HCT116 (cell line): ENCODE results near the gene TFDP1. TPM values are rescaled to one million over a fixed set of nuclear protein-coding genes. Genes with fewer than 3 reads are reported as not detected.

ENCODE experiments used
- ATAC-seq: fragments of 200-7000 bp; cut with Tn5 transposase; 2 replicates; pipeline ENCODE4 v1.9.1; 2020; ENCODE audit warnings: mild to moderate bottlenecking, moderate library complexity
- BruUV-seq: library from RNA; stranded (reverse); fragments of 400-500 nt; replicated peaks from 2 replicates; lab custom pipeline; 2021; lab: Mats Ljungman, UMichigan
- CTCF ChIA-PET: fragments of 300-600 bp; sonication (Branson Sonifier 250); formaldehyde crosslinking; loops from one replicate; lab custom pipeline; 2021; ENCODE audit warnings: antibody characterized with exemption; lab: Charles Lee
- POLR2A ChIA-PET: fragments of 300-600, 350-600 bp; sonication (Branson Sonifier 250); formaldehyde crosslinking; loops from one replicate; lab custom pipeline; 2021; ENCODE audit warnings: antibody characterized with exemption; lab: Charles Lee
- RAD21 ChIA-PET, 2 experiments: fragments of 300-600 bp; sonication (Branson Sonifier 250); formaldehyde crosslinking; loops; one replicate each; lab custom pipeline; 2023; ENCODE audit warnings: low total read pairs in 2 of 2; ENCODE audit not compliant: uncharacterized antibody in 2 of 2, unreplicated experiment in 2 of 2, low non-redundant PET in 1 of 2; lab: Charles Lee
- DNase-seq: peaks from one replicate; pipeline ENCODE4 v3.0.0-alpha.2; 2010; ENCODE audit warnings: low read depth, low spot score
- H2AFZ ChIP-seq: fragments of 200-600 bp; shearing (Covaris generic), sonication (generic); 2 replicates; pipeline ENCODE4 v1.6.1; 2017; ENCODE audit warnings: low read depth, mixed run types, mixed read lengths, antibody characterized with exemption, low read length; ENCODE audit not compliant: poor library complexity, severe bottlenecking
- H3K27ac ChIP-seq: 2 replicates; pipeline ENCODE4 v1.5.1; 2012; ENCODE audit warnings: low read depth, low read length
- H3K27me3 ChIP-seq: fragments of 200-600 bp; sonication (generic); 2 replicates; pipeline ENCODE4 v1.6.1; 2016; ENCODE audit warnings: mixed run types, low read length, mixed read lengths; ENCODE audit not compliant: insufficient read depth
- H3K36me3 ChIP-seq, 2 experiments: fragments of 200-500 bp in 1 of 2; fragments of 200-600 bp in 1 of 2; sonication (Bioruptor generic) in 1 of 2; sonication (generic) in 1 of 2; 2 replicates each; pipeline versions ENCODE4 v1.5.1 to v1.6.1; 2014 to 2016; ENCODE audit warnings: low read length in 2 of 2, inconsistent platforms in 1 of 2, mixed read lengths in 1 of 2, mixed run types in 1 of 2; ENCODE audit not compliant: insufficient read depth in 2 of 2, control insufficient read depth in 1 of 2
- H3K4me1 ChIP-seq, 2 experiments: fragments of 200-600 bp in 1 of 2; sonication (generic) in 1 of 2; 2 replicates each; pipeline versions ENCODE4 v1.5.1 to v1.6.1; 2012 to 2017; ENCODE audit warnings: low read length in 2 of 2, inconsistent platforms in 1 of 2, mild to moderate bottlenecking in 1 of 2, mixed read lengths in 1 of 2, mixed run types in 1 of 2, moderate library complexity in 1 of 2; ENCODE audit not compliant: insufficient read depth in 2 of 2, control insufficient read depth in 1 of 2
- H3K4me2 ChIP-seq: fragments of 200-600 bp; sonication (generic); 2 replicates; pipeline ENCODE4 v1.6.1; 2017; ENCODE audit warnings: mixed run types, low read length, mixed read lengths
- H3K4me3 ChIP-seq, 2 experiments: fragments of 200-600 bp in 1 of 2; sonication (generic) in 1 of 2; replicated peaks in 1 of 2; 2 replicates each; pipeline ENCODE4 v1.5.1; 2011 to 2016; ENCODE audit warnings: low read length in 2 of 2, control low read depth in 1 of 2, low read depth in 1 of 2, mild to moderate bottlenecking in 1 of 2, mixed read lengths in 1 of 2, mixed run types in 1 of 2
- H3K79me2 ChIP-seq: fragments of 200-600 bp; sonication (generic); 2 replicates; pipeline ENCODE4 v1.6.1; 2017; ENCODE audit warnings: mild to moderate bottlenecking, mixed run types, low read length, moderate library complexity, mixed read lengths; ENCODE audit not compliant: insufficient read depth
- H3K9ac ChIP-seq: fragments of 200-600 bp; sonication (generic); 2 replicates; pipeline ENCODE4 v1.6.1; 2016; ENCODE audit warnings: low read length, mixed read lengths
- H3K9me2 ChIP-seq: fragments of 200-600 bp; sonication (generic), shearing (Covaris generic); 2 replicates; pipeline ENCODE4 v1.6.1; 2017; ENCODE audit warnings: mixed run types, mild to moderate bottlenecking, moderate library complexity; ENCODE audit not compliant: insufficient read depth
- H3K9me3 ChIP-seq, 2 experiments: fragments of 200-500 bp in 1 of 2; fragments of 200-600 bp in 1 of 2; sonication (Bioruptor generic) in 1 of 2; sonication (generic) in 1 of 2; 2 replicates each; pipeline ENCODE4 v1.6.1; 2014 to 2017; ENCODE audit warnings: low read length in 2 of 2, mixed read lengths in 2 of 2, inconsistent platforms in 1 of 2, low read depth in 1 of 2, mild to moderate bottlenecking in 1 of 2, mixed run types in 1 of 2, moderate library complexity in 1 of 2; ENCODE audit not compliant: control insufficient read depth in 1 of 2, insufficient read depth in 1 of 2
- H4K20me1 ChIP-seq: fragments of 200-600 bp; sonication (generic), shearing (Covaris generic); 2 replicates; pipeline ENCODE4 v1.6.1; 2017; ENCODE audit warnings: mixed run types, mild to moderate bottlenecking, moderate library complexity; ENCODE audit not compliant: insufficient read depth
- EZH2 ChIP-seq: fragments of 200-600 bp; sonication (generic); IDR thresholded peaks from 2 replicates; pipeline ENCODE4 v1.6.1; 2017; ENCODE audit warnings: antibody characterized with exemption, mixed run types
- RAD21 ChIP-seq: IDR thresholded peaks from 2 replicates; pipeline ENCODE4 v1.6.1; 2012; ENCODE audit warnings: low read depth, mild to moderate bottlenecking
- SRF ChIP-seq: IDR thresholded peaks from 2 replicates; pipeline ENCODE4 v1.6.1; 2012; ENCODE audit warnings: low read depth
- intact Hi-C: fragments of 100-400 bp; cut with micrococcal nuclease; formaldehyde crosslinking; loops from 2 replicates; pipeline ENCODE4 v1.10.0; 2022
- total RNA-seq: library from RNA; stranded (reverse); gene quantifications from one replicate; pipeline ENCODE4 v1.2.1, GENCODE V29; 2021; ENCODE audit not compliant: unreplicated experiment
- TF ChIP-seq, protein P1 (sequence below), 3 experiments: fragments of 200-600 bp in 1 of 3; sonication (generic) in 1 of 3; IDR thresholded peaks in 2 of 3; conservative IDR thresholded peaks in 1 of 3; 2 replicates each; pipeline ENCODE4 v1.5.1; 2012 to 2017; ENCODE audit warnings: low read depth in 2 of 3, low read length in 2 of 3, antibody characterized with exemption in 1 of 3, borderline replicate concordance in 1 of 3, control low read depth in 1 of 3, mild to moderate bottlenecking in 1 of 3, mixed read lengths in 1 of 3, mixed run types in 1 of 3, moderate library complexity in 1 of 3; ENCODE audit not compliant: insufficient read depth in 1 of 3
- TF ChIP-seq, protein P2 (sequence below): IDR thresholded peaks from 2 replicates; pipeline ENCODE4 v1.6.1; 2011; ENCODE audit warnings: mild to moderate bottlenecking, low read length, moderate library complexity; ENCODE audit not compliant: insufficient replicate concordance; ENCODE audit errors: extremely low read depth

Gene TFDP1
- total RNA-seq, 1 experiment from 2014 or later: 169 TPM

DNA sequence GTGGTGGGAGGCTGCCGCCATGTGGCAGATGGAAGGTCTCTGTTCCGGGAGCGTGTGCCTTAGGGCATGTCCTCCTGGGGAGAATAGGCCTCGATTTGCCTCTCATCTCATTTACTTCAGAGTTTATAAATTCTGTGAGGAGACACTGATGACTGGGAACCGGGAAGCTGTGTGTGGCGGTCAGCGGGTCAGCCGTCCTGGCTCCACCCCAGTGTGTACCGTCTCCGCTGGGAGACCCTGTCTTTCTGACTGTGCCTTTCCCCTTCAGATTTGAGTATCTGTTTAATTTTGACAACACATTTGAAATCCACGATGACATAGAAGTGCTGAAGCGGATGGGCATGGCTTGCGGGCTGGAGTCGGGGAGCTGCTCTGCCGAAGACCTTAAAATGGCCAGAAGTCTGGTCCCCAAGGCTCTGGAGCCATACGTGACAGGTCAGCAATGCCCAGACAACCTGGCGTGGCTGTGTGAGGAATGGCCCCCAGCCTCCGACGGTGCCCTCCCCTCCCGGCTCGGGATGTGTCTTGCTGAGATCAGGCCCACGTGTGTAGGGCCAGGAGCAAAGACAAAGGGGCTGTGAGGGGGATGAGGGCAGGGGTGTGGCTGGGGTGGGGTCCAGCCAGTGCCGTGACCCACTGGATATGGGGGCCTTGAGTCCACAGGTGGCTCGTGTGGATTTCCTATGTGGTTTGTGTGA, 51.9 kb downstream of the TFDP1 start (continued):
- TF ChIP-seq, protein P1, sequence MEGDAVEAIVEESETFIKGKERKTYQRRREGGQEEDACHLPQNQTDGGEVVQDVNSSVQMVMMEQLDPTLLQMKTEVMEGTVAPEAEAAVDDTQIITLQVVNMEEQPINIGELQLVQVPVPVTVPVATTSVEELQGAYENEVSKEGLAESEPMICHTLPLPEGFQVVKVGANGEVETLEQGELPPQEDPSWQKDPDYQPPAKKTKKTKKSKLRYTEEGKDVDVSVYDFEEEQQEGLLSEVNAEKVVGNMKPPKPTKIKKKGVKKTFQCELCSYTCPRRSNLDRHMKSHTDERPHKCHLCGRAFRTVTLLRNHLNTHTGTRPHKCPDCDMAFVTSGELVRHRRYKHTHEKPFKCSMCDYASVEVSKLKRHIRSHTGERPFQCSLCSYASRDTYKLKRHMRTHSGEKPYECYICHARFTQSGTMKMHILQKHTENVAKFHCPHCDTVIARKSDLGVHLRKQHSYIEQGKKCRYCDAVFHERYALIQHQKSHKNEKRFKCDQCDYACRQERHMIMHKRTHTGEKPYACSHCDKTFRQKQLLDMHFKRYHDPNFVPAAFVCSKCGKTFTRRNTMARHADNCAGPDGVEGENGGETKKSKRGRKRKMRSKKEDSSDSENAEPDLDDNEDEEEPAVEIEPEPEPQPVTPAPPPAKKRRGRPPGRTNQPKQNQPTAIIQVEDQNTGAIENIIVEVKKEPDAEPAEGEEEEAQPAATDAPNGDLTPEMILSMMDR (IDR thresholded peaks at IDR 0.05 in 2 of 3, conservative IDR thresholded peaks at IDR 0.05 in 1 of 3; ENCODE audit: borderline replicate concordance in 1 of 3, insufficient read depth in 1 of 3, low read depth in 2 of 3, low read length in 2 of 3): no peak
- TF ChIP-seq, all 23 proteins: peak for 0

DNA sequence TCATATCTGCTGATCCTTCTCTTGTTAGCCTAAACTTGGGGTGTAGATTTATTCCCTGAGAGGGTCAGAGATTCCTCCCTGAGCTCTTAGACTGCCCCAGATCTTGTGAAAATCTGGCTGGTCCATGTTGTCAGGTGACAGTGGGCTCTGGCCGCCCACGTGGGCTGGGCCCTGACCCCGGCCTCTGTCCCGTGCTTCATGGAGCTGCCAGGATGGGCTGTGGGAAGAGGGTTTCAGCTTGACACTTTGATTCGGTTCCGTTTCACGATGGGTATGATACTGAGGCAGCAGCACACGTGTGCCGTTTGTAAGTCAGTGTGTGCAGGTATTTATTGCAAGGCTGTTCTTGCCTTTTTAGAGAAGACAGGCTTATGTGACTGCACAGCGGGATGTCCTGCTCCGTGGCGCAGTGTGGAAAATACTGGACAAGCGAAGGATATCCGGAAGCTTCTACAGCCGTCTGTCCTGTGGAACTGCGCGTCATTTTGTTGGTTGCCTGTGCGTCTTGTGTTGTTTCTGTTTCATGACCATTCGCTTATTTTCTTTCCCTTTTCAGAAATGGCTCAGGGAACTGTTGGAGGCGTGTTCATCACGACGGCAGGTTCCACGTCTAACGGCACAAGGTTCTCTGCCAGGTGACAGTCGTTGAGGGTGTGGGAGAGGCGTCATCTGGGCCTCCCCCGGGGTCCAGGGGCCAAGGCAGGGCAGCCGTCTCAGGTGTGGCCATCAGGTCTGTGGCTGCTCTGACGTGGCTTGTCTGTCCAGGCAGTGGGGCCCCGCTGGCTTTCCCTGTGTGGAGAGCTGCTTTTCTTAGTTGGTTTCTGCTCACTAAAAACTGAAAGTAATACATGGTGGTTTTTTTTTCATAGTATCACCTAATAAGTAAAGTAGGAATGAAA, 53.0 kb downstream of the TFDP1 start:
- ChIA-PET CTCF (no interaction called here), POLR2A (no interaction called here), RAD21 (no interaction called here)
- Histone ChIP-seq H3K9ac (no peak overlapping the region), H3K9me2 (no peaks in the 10 kb centered on the region), H2AFZ (no peak overlapping the region), H3K79me2 (peaks cover 13% of the 10 kb centered on the region; the same call in 1 of the 2 replicates), H3K4me1 (no peaks in the 10 kb centered on the region), H3K4me2 (no peak overlapping the region), H3K27me3 (no peaks in the 10 kb centered on the region), H3K36me3 (peaks cover 38 to 73% of the 10 kb centered on the region in 2 experiments; a peak in 3 of 4 replicates), H3K4me3 (no peak overlapping the region), H4K20me1 (no peaks in the 10 kb centered on the region), H3K9me3 (no peaks in the 10 kb centered on the region), H3K27ac (no peak overlapping the region)
- ATAC-seq (no peak), DNase-seq (no peak)
- BruUV-seq: no TSS peak
- no peak for TF ChIP-seq EZH2
- TF ChIP-seq, protein P2, sequence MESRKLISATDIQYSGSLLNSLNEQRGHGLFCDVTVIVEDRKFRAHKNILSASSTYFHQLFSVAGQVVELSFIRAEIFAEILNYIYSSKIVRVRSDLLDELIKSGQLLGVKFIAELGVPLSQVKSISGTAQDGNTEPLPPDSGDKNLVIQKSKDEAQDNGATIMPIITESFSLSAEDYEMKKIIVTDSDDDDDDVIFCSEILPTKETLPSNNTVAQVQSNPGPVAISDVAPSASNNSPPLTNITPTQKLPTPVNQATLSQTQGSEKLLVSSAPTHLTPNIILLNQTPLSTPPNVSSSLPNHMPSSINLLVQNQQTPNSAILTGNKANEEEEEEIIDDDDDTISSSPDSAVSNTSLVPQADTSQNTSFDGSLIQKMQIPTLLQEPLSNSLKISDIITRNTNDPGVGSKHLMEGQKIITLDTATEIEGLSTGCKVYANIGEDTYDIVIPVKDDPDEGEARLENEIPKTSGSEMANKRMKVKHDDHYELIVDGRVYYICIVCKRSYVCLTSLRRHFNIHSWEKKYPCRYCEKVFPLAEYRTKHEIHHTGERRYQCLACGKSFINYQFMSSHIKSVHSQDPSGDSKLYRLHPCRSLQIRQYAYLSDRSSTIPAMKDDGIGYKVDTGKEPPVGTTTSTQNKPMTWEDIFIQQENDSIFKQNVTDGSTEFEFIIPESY: no peak
- TF ChIP-seq RAD21: no peak
- no peak for TF ChIP-seq SRF
- intact Hi-C loops: no loop called here
